GM12878 (cell line): ENCODE data around the gene CRKL. TPM values are rescaled to one million over a fixed set of nuclear protein-coding genes. Genes with fewer than 3 reads are reported as not detected.

Experiments
- ATAC-seq: fragments of 200-7000 bp; cut with Tn5 transposase; 3 replicates; pipeline ENCODE4 v1.9.1; 2020; ENCODE audit warnings: mild to moderate bottlenecking, moderate library complexity
- BruUV-seq: library from RNA; stranded (reverse); fragments of 400-500 nt; replicated peaks from 2 replicates; lab custom pipeline; 2021; lab: Mats Ljungman, UMichigan
- CTCF ChIA-PET: fragments of 300-600 bp; sonication (Branson Sonifier 250); formaldehyde crosslinking; extraction: SDS; loops from one replicate; lab custom pipeline; 2021; ENCODE audit warnings: inconsistent platforms; lab: Yijun Ruan, JAX
- POLR2A ChIA-PET: fragments of 350-600 bp; formaldehyde crosslinking; extraction: SDS; loops from one replicate; lab custom pipeline; 2021; ENCODE audit warnings: inconsistent platforms; lab: Charles Lee
- RAD21 ChIA-PET: fragments of 300-600 bp; sonication (Branson Sonifier 250); formaldehyde crosslinking; loops from one replicate; lab custom pipeline; 2023; ENCODE audit warnings: antibody characterized with exemption; ENCODE audit not compliant: unreplicated experiment; lab: Charles Lee
- SMC1A ChIA-PET: fragments of 300-600 bp; sonication (Branson Sonifier 250); formaldehyde crosslinking; loops from one replicate; lab custom pipeline; 2023; ENCODE audit not compliant: unreplicated experiment, uncharacterized antibody; lab: Charles Lee
- DNase-seq: peaks from one replicate; pipeline ENCODE4 v3.0.0-alpha.2; 2011; ENCODE audit warnings: low read depth, low spot score
- FAIRE-seq: peaks from 3 replicates; lab custom pipeline; 2011; peaks lifted over from hg19 to GRCh38; lab: Jason Lieb, UNC
- H2AFZ ChIP-seq: 2 replicates; pipeline ENCODE4 v1.6.0; 2011; ENCODE audit warnings: low read depth, low read length, control low read depth; ENCODE audit not compliant: control insufficient read depth
- H3K27ac ChIP-seq: 2 replicates; pipeline ENCODE4 v1.5.1; 2011; ENCODE audit warnings: control low read depth; ENCODE audit not compliant: control insufficient read depth, insufficient read depth
- H3K27me3 ChIP-seq, 2 experiments: replicated peaks in 1 of 2; 2 replicates each; pipeline versions ENCODE4 v1.6.0 to v1.6.1; 2011; ENCODE audit warnings: low read length in 1 of 2; ENCODE audit not compliant: control insufficient read depth in 2 of 2, insufficient read depth in 2 of 2
- H3K36me3 ChIP-seq, 2 experiments: 2 replicates each; pipeline ENCODE4 v1.5.1; 2011; ENCODE audit warnings: low read length in 1 of 2; ENCODE audit not compliant: control insufficient read depth in 2 of 2, insufficient read depth in 2 of 2
- H3K4me1 ChIP-seq: 2 replicates; pipeline ENCODE4 v1.6.1; 2011; ENCODE audit warnings: mild to moderate bottlenecking, low read length, moderate library complexity, mixed read lengths; ENCODE audit not compliant: control insufficient read depth, insufficient read depth
- H3K4me2 ChIP-seq: 2 replicates; pipeline ENCODE4 v1.6.0; 2011; ENCODE audit warnings: control low read depth; ENCODE audit not compliant: control insufficient read depth, insufficient read depth
- H3K4me3 ChIP-seq: fragments of 200-600 bp; sonication (generic); 2 replicates; pipeline ENCODE4 v1.5.1; 2016
- H3K79me2 ChIP-seq: 2 replicates; pipeline ENCODE4 v1.6.0; 2011; ENCODE audit warnings: low read length; ENCODE audit not compliant: control insufficient read depth, insufficient read depth
- H3K9ac ChIP-seq: 2 replicates; pipeline ENCODE4 v1.8.0; 2011; ENCODE audit warnings: low read length, control low read depth, mixed read lengths; ENCODE audit not compliant: control insufficient read depth, insufficient read depth
- H3K9me3 ChIP-seq: replicated peaks from 3 replicates; pipeline ENCODE4 v1.5.1; 2011; ENCODE audit warnings: mild to moderate bottlenecking, low read length; ENCODE audit not compliant: control insufficient read depth, insufficient read depth
- H4K20me1 ChIP-seq: 2 replicates; pipeline ENCODE4 v1.6.0; 2011; ENCODE audit not compliant: control insufficient read depth, insufficient read depth
- IKZF1 ChIP-seq: fragments of 450-650 bp; conservative IDR thresholded peaks from 2 replicates; pipeline ENCODE4 v1.6.1; 2017; ENCODE audit warnings: antibody characterized with exemption, mild to moderate bottlenecking
- IKZF2 ChIP-seq, 2 experiments: fragments of 450-650 bp; IDR thresholded peaks; 2 replicates each; pipeline ENCODE4 v1.6.1; 2017; ENCODE audit warnings: mild to moderate bottlenecking in 2 of 2, moderate library complexity in 2 of 2
- IRF3 ChIP-seq: fragments of 450-650 bp; IDR thresholded peaks from 2 replicates; pipeline ENCODE4 v1.6.1; 2014; ENCODE audit warnings: mild to moderate bottlenecking
- MEF2B ChIP-seq: fragments of 450-650 bp; IDR thresholded peaks from 2 replicates; pipeline ENCODE4 v1.6.1; 2018; ENCODE audit warnings: mild to moderate bottlenecking, moderate library complexity; ENCODE audit not compliant: partially characterized antibody, poor library complexity, severe bottlenecking
- NBN ChIP-seq: fragments of 450-650 bp; IDR thresholded peaks from 2 replicates; pipeline ENCODE4 v1.6.1; 2016
- NFIC ChIP-seq: IDR thresholded peaks from 2 replicates; pipeline ENCODE4 v1.6.1; 2012; ENCODE audit warnings: low read depth, mild to moderate bottlenecking, inconsistent platforms, low read length, moderate library complexity
- PAX5 ChIP-seq: IDR thresholded peaks from 2 replicates; pipeline ENCODE4 v1.6.1; 2011; ENCODE audit warnings: low read depth, low read length, borderline replicate concordance
- PAX8 ChIP-seq: fragments of 450-650 bp; IDR thresholded peaks from 2 replicates; pipeline ENCODE4 v1.6.1; 2017; ENCODE audit warnings: mild to moderate bottlenecking, moderate library complexity
- RAD51 ChIP-seq: fragments of 450-650 bp; IDR thresholded peaks from 2 replicates; pipeline ENCODE4 v1.6.1; 2016; ENCODE audit warnings: moderate library complexity, mild to moderate bottlenecking, inconsistent platforms
- RELA ChIP-seq: fragments of 450-650 bp; IDR thresholded peaks from 2 replicates; pipeline ENCODE4 v1.8.0; 2014; ENCODE audit warnings: borderline replicate concordance; ENCODE audit not compliant: partially characterized antibody
- RUNX3 ChIP-seq: IDR thresholded peaks from 2 replicates; pipeline ENCODE4 v1.6.1; 2012; ENCODE audit warnings: low read length, inconsistent platforms
- USF2 ChIP-seq: IDR thresholded peaks from 2 replicates; pipeline ENCODE4 v1.6.1; 2011; ENCODE audit warnings: low read depth, low read length, improper control_type of control experiment, borderline replicate concordance
- WGBS: methylation state at CpG from one replicate; pipeline ENCODE4 v1.1.6; 2016; ENCODE audit warnings: low lambda C conversion rate; ENCODE audit not compliant: insufficient replicate concordance, insufficient coverage; ENCODE audit errors: missing lambda C conversion rate; 5-methylcytosine and 5-hydroxymethylcytosine counted together
- in situ Hi-C: fragments of 300-500 bp; cut with MboI; formaldehyde crosslinking; loops from 9 replicates; pipeline ENCODE4 v1.14.3; 2018; ENCODE audit warnings: mixed read lengths
- intact Hi-C: fragments of 100-400 bp; cut with micrococcal nuclease; formaldehyde crosslinking; loops from one replicate; pipeline ENCODE4 v1.14.2; 2022; ENCODE audit not compliant: unreplicated experiment
- polyA plus RNA-seq, 11 experiments: library from polyadenylated mRNA; depleted of rRNA in 4 of 11; unstranded in 6 of 11; stranded (reverse) in 5 of 11; fragments of >200 nt; fragmentation: Nextera tagmentation in 4 of 11; fragmentation: Illumina TruSeq in 1 of 11; extraction: Ambion mirVana in 4 of 11; extraction: Trizol in 1 of 11; gene quantifications; 1 replicate in 1 of 11; 2 replicates in 10 of 11; pipeline versions ENCODE4 v1.2.1 to v1.2.3, GENCODE V29; 2011 to 2016; ENCODE audit warnings: inconsistent platforms in 2 of 11, missing spikeins in 2 of 11, low read depth in 1 of 11
- total RNA-seq, 4 experiments: library from RNA; depleted of rRNA in 3 of 4; stranded (reverse); fragments of >200 nt in 3 of 4; fragmentation: Illumina TruSeq in 1 of 4; extraction: Trizol in 1 of 4; gene quantifications; 2 replicates each; pipeline versions ENCODE4 v1.2.1 to v1.2.3, GENCODE V29; 2013 to 2021
- TF ChIP-seq, protein P1 (sequence below): fragments of 450-650 bp; IDR thresholded peaks from 2 replicates; pipeline ENCODE4 v1.6.1; 2018; ENCODE audit warnings: borderline replicate concordance, mild to moderate bottlenecking; ENCODE audit not compliant: partially characterized antibody

The CRKL gene
- total and polyA plus RNA-seq, 10 of the 15 experiments (the other 5 are each of a cell fraction or from before 2014, with no cell fraction given): 12.6 to 61.2 (median 32.7) TPM

- TF ChIP-seq NFIC (no peak), PAX5 (no peak), IKZF2 (IDR thresholded peaks at IDR 0.05) (no peak)
These were observed 75.5 kb downstream of the CRKL start (continued) for GRCh38 chr22:20992456-20993303.

DNA sequence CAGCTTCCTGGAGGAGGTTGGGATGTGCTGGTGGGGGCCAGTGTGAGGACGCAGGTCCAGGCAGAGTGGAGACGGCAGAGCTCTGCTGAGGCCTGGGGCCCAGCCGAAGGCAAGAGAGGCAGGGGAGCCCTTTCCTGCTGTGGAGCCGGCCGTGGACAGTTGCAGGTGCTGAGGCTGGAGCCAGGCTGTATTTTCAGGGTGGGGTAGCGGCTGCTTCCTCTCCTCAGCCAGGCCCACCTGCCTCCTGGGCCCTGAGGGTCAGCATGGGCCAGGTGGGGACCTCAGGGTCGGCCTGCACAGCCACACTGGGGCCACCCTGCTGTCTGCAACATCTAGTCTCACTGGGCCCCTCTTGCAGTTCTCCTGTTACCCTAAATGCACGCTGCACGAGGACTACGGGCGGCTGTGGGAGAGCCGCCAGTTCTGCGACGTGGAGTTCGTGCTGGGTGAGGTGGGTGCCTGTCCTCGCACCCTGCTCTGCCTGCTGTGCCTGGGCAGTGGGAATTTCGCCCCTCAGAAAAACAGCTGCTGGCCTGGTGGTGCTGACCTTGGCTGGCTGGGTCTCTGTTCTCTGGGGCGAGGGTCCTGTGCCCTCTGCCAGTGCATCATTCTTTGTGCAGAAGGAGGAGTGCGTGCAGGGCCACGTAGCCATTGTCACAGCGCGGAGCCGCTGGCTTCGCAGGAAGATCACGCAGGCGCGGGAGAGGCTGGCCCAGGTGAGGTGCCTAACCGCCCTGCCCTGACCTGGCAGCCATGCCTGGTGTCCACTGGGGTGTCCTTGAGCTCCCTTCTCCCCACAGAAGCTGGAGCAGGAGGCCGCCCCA is 76.3 kb downstream of the CRKL start:
- POLR2A ChIA-PET: interaction anchor here (0.6 kb wide), 1 partner anchor 12 kb away, joined by 4 read pairs; no protein-coding TSS in a partner anchor
- no TSS peak for BruUV-seq
- RAD21 ChIA-PET: no interaction called here
- ATAC-seq (no peak), DNase-seq (no peak), FAIRE-seq (no peak)
- intact Hi-C loops (no loop called here), in situ Hi-C loops (no loop called here)
- 95% methylated on average over 29 of the region's 29 CpGs for WGBS
- H3K4me2 ChIP-seq: no peak overlapping the region
- SMC1A ChIA-PET: no interaction called here
- no peaks in the 10 kb centered on the region for H3K79me2 ChIP-seq
- no peaks in the 10 kb centered on the region for H3K4me1 ChIP-seq
- no peaks in the 10 kb centered on the region for H4K20me1 ChIP-seq
- no peak overlapping the region for H2AFZ ChIP-seq
- no peak overlapping the region for H3K9ac ChIP-seq
- no peak overlapping the region for H3K4me3 ChIP-seq
- no peaks in the 10 kb centered on the region for H3K27me3 ChIP-seq
- H3K36me3 ChIP-seq: peaks cover 2 to 3% of the 10 kb centered on the region in 2 experiments; a peak in 2 of 4 replicates
- no peaks in the 10 kb centered on the region for H3K9me3 ChIP-seq
- CTCF ChIA-PET: no interaction called here
- no peak overlapping the region for H3K27ac ChIP-seq
- no peak for TF ChIP-seq PAX8
- TF ChIP-seq RAD51: no peak
- TF ChIP-seq NBN: no peak
- no peak for TF ChIP-seq IKZF1
- TF ChIP-seq IRF3: no peak
- TF ChIP-seq, protein P1, sequence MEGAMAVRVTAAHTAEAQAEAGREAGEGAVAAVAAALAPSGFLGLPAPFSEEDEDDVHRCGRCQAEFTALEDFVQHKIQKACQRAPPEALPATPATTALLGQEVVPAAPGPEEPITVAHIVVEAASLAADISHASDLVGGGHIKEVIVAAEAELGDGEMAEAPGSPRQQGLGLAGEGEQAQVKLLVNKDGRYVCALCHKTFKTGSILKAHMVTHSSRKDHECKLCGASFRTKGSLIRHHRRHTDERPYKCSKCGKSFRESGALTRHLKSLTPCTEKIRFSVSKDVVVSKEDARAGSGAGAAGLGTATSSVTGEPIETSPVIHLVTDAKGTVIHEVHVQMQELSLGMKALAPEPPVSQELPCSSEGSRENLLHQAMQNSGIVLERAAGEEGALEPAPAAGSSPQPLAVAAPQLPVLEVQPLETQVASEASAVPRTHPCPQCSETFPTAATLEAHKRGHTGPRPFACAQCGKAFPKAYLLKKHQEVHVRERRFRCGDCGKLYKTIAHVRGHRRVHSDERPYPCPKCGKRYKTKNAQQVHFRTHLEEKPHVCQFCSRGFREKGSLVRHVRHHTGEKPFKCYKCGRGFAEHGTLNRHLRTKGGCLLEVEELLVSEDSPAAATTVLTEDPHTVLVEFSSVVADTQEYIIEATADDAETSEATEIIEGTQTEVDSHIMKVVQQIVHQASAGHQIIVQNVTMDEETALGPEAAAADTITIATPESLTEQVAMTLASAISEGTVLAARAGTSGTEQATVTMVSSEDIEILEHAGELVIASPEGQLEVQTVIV: no peak
- TF ChIP-seq USF2: no peak
- TF ChIP-seq MEF2B: no peak
- TF ChIP-seq RELA: no peak
- no peak for TF ChIP-seq RUNX3
